Prostate gland (tissue), 2 donors: ENCODE data around the gene LIM2. TPM values are rescaled to one million over a fixed set of nuclear protein-coding genes. Genes with fewer than 3 reads are reported as not detected.
A peak's percentile ranks its signal among the peaks of the same experiment; 100 is the strongest.

Source experiments
- DNase-seq: peaks from one replicate; pipeline ENCODE4 v3.0.0-alpha.2; 2019; ENCODE audit warnings: low spot score
- H3K27ac ChIP-seq, 2 donors: fragments of 200-600 bp; sonication (generic); 2 replicates each; pipeline ENCODE4 v1.5.1; 2017 to 2019
- H3K27me3 ChIP-seq: fragments of 200-600 bp; sonication (generic); replicated peaks from 2 replicates; pipeline ENCODE4 v1.5.1; 2019; ENCODE audit not compliant: insufficient read depth
- H3K36me3 ChIP-seq, 2 donors: fragments of 200-600 bp; sonication (generic); 1 replicate in 1 of 2; 2 replicates in 1 of 2; pipeline versions ENCODE4 v1.5.1 to v1.8.1; 2017 to 2019
- H3K4me1 ChIP-seq: fragments of 200-600 bp; sonication (generic); replicated peaks from 2 replicates; pipeline ENCODE4 v1.5.1; 2019
- H3K4me3 ChIP-seq, 2 donors: fragments of 200-600 bp; sonication (generic); 2 replicates each; pipeline ENCODE4 v1.5.1; 2017 to 2019
- H3K9me3 ChIP-seq: fragments of 200-600 bp; sonication (generic); 2 replicates; pipeline ENCODE4 v1.5.1; 2017
- POLR2A ChIP-seq: fragments of 450-650 bp; IDR thresholded peaks from one replicate; pipeline ENCODE4 v1.6.1; 2016; ENCODE audit warnings: antibody characterized with exemption, mild to moderate bottlenecking
- POLR2AphosphoS5 ChIP-seq: sonication (generic); formaldehyde crosslinking; IDR thresholded peaks from one replicate; pipeline ENCODE4 v1.6.1; 2017; ENCODE audit warnings: antibody characterized with exemption
- WGBS: methylation state at CpG from one replicate; pipeline ENCODE4 v1.1.5; 2018; 5-methylcytosine and 5-hydroxymethylcytosine counted together
- intact Hi-C: fragments of 100-400 bp; cut with DNase I; formaldehyde crosslinking; loops from one replicate; pipeline ENCODE4 v1.14.2; 2022
- total RNA-seq, 2 donors: library from RNA; depleted of rRNA; stranded (reverse); fragments of >200 nt; gene quantifications; one replicate each; pipeline ENCODE4 v1.1.0, GENCODE V29; 2016
- TF ChIP-seq, protein P1 (sequence below), 4 experiments: fragments of 200-600 bp in 2 of 4; fragments of 450-650 bp in 2 of 4; sonication (generic) in 2 of 4; IDR thresholded peaks; 1 replicate in 3 of 4; 2 replicates in 1 of 4; pipeline ENCODE4 v1.5.1; 2016 to 2019; ENCODE audit warnings: antibody characterized with exemption in 4 of 4, mild to moderate bottlenecking in 2 of 4, moderate library complexity in 2 of 4

The LIM2 gene
- total RNA-seq, 2 donors from 2014 or later: not detected

DNA sequence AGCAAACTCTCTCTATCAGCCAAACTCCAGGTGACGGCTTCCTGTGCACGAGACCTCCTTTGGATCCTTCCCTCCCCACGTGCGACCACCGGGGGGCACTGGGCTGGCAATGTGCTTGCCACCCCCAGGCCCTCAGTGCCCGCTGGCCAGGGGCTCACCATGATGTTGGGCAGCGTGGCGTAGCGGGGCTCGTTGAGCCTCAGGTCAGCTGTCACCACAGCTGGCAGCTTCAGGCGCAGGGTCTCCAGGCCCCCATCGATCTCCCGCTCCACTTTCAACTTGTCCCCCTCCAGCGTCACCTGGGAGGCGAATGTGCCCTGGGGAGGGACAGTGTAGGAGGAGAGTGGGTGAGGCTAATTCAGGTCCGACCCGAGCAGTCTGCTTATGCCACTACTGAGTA, 41.0 kb downstream of the LIM2 start:
- TF ChIP-seq POLR2AphosphoS5 (no peak), POLR2A (no peak)
- TF ChIP-seq, protein P1, sequence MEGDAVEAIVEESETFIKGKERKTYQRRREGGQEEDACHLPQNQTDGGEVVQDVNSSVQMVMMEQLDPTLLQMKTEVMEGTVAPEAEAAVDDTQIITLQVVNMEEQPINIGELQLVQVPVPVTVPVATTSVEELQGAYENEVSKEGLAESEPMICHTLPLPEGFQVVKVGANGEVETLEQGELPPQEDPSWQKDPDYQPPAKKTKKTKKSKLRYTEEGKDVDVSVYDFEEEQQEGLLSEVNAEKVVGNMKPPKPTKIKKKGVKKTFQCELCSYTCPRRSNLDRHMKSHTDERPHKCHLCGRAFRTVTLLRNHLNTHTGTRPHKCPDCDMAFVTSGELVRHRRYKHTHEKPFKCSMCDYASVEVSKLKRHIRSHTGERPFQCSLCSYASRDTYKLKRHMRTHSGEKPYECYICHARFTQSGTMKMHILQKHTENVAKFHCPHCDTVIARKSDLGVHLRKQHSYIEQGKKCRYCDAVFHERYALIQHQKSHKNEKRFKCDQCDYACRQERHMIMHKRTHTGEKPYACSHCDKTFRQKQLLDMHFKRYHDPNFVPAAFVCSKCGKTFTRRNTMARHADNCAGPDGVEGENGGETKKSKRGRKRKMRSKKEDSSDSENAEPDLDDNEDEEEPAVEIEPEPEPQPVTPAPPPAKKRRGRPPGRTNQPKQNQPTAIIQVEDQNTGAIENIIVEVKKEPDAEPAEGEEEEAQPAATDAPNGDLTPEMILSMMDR (IDR thresholded peaks at IDR 0.05): no peak
- H3K27ac ChIP-seq: no peak overlapping the region
- intact Hi-C loops: no loop called here
- no peaks in the 10 kb centered on the region for H3K36me3 ChIP-seq
- 89% methylated on average over 17 of the region's 17 CpGs for WGBS
- no peaks in the 10 kb centered on the region for H3K27me3 ChIP-seq
- H3K4me1 ChIP-seq: no peaks in the 10 kb centered on the region
- DNase-seq: no peak
- H3K9me3 ChIP-seq: no peaks in the 10 kb centered on the region
- H3K4me3 ChIP-seq: no peak overlapping the region

DNA sequence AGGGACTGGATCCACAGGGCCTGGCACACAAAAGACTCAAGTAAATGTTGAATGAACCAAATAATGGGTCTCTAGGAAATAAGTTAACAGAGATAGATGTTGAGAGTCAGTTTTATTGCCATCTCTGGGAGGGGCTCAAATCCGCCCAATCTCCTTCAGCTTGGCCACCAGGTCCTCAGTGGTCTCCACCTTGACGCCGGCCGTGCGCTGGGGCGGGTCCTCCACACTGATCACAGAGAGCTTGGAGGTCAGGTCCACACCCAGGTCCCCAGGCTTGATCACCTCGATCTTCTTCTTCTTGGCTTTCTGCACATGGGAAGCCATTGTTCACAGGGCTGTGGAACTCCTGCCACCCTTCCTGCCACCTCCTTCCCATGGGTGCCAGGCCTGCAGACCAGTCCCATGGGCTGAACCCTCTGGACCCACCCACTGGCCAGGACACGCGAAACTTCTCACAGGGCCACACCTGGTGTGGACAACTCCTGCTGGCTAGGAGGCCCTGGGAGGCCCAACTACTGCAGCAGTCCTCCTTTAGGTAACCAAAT, 42.6 kb downstream of the LIM2 start:
- Histone ChIP-seq H3K4me1 (no peaks in the 10 kb centered on the region), H3K36me3 (no peaks in the 10 kb centered on the region), H3K4me3 (no peak overlapping the region), H3K9me3 (no peaks in the 10 kb centered on the region), H3K27ac (no peak overlapping the region), H3K27me3 (no peaks in the 10 kb centered on the region)
- DNase-seq: no peak
- 97% methylated on average over 9 of the region's 9 CpGs for WGBS
- intact Hi-C loops: no loop called here
- TF ChIP-seq, protein P1 (IDR thresholded peaks at IDR 0.05): no peak
- TF ChIP-seq POLR2A: no peak

DNA sequence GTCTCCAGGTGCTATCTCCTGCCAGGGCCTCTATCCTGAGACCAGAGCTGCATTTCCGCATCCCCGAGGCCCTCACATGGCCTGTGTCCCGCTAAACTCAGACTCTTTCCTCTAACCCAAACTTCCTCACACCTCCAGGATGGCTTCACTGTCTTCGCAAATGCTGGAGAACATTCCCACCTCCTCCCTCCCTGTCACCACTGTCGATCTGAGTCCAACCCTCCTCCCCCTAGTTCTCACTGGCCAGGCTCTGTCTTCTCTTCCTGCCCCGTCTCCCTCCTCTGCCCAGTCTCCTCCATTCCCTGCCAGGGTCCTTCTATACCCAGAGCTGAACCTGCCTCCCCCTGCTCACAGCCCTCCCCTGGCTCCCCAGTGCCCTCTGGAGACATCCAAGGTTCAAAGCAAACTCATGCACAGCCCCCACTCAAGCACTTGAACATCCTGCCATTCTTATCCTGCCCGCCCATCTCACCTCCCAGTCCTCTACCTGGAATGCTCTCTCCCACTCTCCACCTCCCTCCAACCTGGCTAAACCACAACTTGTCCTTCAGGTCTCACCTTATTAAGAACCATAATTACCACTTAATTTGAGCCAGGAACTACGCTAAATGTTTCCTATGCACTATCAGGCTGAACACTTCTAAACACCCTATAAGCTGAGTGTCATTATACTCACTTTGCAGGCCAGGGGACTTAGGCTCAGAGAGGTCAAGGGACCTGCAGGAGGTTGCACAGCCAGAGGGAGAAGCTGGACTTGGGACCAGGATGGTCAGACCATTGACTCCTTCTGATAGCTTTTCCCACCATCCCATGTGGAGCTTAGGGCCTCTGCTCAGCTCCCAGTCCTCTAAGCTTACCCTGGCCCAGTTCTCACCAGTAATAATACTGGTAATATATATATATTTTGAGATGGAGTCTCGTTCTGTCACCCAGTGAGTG, 44.9 kb downstream of the LIM2 start:
- Histone ChIP-seq H3K4me1 (no peaks in the 10 kb centered on the region), H3K36me3 (no peaks in the 10 kb centered on the region), H3K27ac (no peak overlapping the region), H3K27me3 (no peaks in the 10 kb centered on the region), H3K9me3 (no peaks in the 10 kb centered on the region), H3K4me3 (no peak overlapping the region)
- TF ChIP-seq POLR2A: no peak
- TF ChIP-seq POLR2AphosphoS5: no peak
- TF ChIP-seq, protein P1 (IDR thresholded peaks at IDR 0.05): no peak
- intact Hi-C loops: no loop called here
- no peak for DNase-seq
- WGBS: 42% methylated on average over 9 of the region's 9 CpGs

DNA sequence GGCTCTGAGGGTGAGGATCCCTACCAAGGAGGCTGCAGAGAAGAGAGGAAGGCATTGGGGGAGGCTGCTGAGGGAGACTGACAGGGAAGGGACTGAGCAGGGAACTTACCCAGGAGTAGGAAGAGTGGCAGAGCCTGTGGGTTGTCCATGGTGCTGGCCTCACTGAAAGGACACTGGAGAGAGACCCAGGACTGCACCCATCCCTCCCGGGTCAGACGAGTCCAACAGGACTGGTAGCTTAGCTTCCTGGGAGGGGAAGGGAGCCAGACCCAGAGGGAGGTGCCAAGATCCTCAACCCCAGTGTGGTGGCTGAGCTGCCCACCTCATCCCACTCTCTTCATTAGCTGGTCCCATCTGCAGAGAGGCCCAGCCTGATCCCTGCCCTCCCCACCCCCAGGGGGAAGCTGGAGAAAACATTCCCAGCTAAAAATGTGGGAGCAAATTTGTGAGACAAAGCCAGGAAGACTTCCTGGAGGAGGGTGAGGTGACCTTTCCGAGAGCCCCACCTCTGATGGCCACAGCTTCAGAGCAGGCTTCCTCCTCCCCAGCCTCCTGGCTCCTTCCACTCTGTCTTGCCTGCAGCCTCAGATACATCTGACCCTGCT, 45.7 kb downstream of the LIM2 start, which contains the start of gene VSIG10L:
VSIG10L (minus strand) TSS at position 164 of the 605 bp plus-strand sequence; CDS start at position 149, 15 bp downstream.
- H3K9me3 ChIP-seq: no peaks in the 10 kb centered on the region
- whole genome bisulfite sequencing: 50% methylated on average over 3 of the region's 3 CpGs
- H3K36me3 ChIP-seq: no peaks in the 10 kb centered on the region
- peak; percentile 31 for TF ChIP-seq POLR2AphosphoS5
- TF ChIP-seq POLR2A: no peak
- TF ChIP-seq, protein P1 (IDR thresholded peaks at IDR 0.05): no peak
- H3K27ac ChIP-seq: no peak within 1 kb of the TSS
- H3K4me3 ChIP-seq: no peak within 1 kb of the TSS
- no peaks in the 10 kb centered on the region for H3K4me1 ChIP-seq
- intact Hi-C loops: loop anchor here (2.0 kb wide), 1 partner anchor 25 kb away; the partner anchor contains the start of gene ETFB
- no peaks in the 10 kb centered on the region for H3K27me3 ChIP-seq
- peak; percentile 29 for DNase-seq
